NCI-H524 treated with DMSO at 0.1 percent for 48 hours (cell line): ENCODE results near the gene MNT.
A peak's percentile ranks its signal among the peaks of the same experiment; 100 is the strongest.

ENCODE experiments used
- DNase-seq: peaks from one replicate; lab custom pipeline; 2025; lab: John Stamatoyannopoulos, UW

MNT gene

GRCh38 chr17:2396192-2396567, 4.7 kb downstream of the MNT start:
- DNase-seq = no peak

GRCh38 chr17:2395258-2396181, 5.3 kb downstream of the MNT start:
- no peak for DNase-seq

GRCh38 chr17:2394775-2395201, 6.1 kb downstream of the MNT start:
- no peak for DNase-seq

GRCh38 chr17:2393954-2394749, 6.7 kb downstream of the MNT start:
- no peak for DNase-seq

GRCh38 chr17:2393174-2393953, 7.5 kb downstream of the MNT start:
- DNase-seq = no peak

- peak; percentile 27 for DNase-seq
Observed at GRCh38 chr17:2392252-2393173, 8.3 kb downstream of the MNT start.

- DNase-seq = no peak
Observed at GRCh38 chr17:2391597-2392251, 9.1 kb downstream of the MNT start.

- DNase-seq = no peak
Observed at GRCh38 chr17:2390199-2390836, 10.5 kb downstream of the MNT start.

GRCh38 chr17:2388683-2389055, 12.2 kb downstream of the MNT start:
- DNase-seq = no peak

- DNase-seq = no peak
Observed at GRCh38 chr17:2388020-2388682, 12.7 kb downstream of the MNT start.

GRCh38 chr17:2387086-2388019, 13.5 kb downstream of the MNT start:
- no peak for DNase-seq

- DNase-seq = no peak
Observed at GRCh38 chr17:2386400-2387085, 14.3 kb downstream of the MNT start.

- no peak for DNase-seq
Observed at GRCh38 chr17:2385240-2386210, 15.3 kb downstream of the MNT start.

GRCh38 chr17:2384439-2385127, 16.3 kb downstream of the MNT start:
- no peak for DNase-seq

GRCh38 chr17:2383628-2384167, 17.2 kb downstream of the MNT start:
- DNase-seq = no peak
